GM10847 (cell line): ENCODE measurements around the gene SLK.

Experiments used
- POLR2A ChIP-seq: IDR thresholded peaks from 2 replicates; pipeline ENCODE4 v1.6.1; 2011; ENCODE audit not compliant: insufficient read length; ENCODE audit errors: extremely low read depth

Gene SLK

GRCh38 chr10:103966671-103967447 lies at the start of gene SLK:
Gene SLK, plus strand, starts transcription at chr10:103967140. Its CDS starts 606 bp downstream, at chr10:103967746.
- peak; percentile 72 for TF ChIP-seq POLR2A

GRCh38 chr10:103917302-103918052 lies 49.5 kb upstream of the SLK start:
- no peak for TF ChIP-seq POLR2A

DNA sequence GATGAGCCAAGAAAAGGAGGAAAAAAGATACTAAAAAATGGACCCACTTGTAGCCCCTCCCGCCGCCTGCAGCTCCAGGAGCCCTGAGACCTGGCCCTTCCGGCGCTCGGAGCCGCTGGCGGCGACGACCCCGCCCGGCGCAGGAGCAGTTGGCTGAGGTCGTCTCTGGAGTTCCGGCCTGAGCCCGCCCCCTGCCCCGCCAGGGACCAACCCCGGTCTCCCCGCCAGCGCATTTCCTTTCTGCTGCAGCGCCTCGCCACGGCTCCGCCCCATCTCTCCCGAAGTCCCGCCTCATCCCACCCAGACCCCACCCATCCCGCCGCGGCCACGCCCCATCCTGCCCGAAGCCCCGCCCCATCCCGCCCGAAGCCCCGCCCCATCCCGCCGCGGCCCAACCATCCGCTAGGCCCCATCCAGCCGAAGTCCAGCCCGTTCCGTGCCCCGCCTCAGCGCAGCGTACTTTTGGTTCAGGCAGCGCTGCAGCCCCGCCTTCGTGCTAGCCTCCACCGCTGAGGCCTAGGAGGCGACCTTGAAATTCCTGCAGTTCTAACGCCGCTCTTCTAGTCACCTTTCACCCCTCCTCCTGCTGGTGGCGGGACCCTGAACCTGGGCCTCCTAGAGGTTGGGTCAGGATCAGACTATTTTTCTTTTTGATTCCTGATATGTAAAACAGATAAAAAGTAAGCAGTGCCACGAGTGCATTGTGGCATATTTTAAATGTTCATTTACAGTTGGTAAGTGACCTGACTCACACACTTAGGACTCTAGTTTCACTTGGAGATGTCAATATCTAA lies 48.7 kb upstream of the SLK start, which contains the start of gene STN1:
Gene STN1 (minus strand): TSS at position 132 of the 794 bp plus-strand sequence. CDS start 590 bp downstream, outside the sequence.
- peak; percentile 89 for TF ChIP-seq POLR2A

GRCh38 chr10:103919648-103920025 lies 47.3 kb upstream of the SLK start:
- TF ChIP-seq POLR2A, result no peak

DNA sequence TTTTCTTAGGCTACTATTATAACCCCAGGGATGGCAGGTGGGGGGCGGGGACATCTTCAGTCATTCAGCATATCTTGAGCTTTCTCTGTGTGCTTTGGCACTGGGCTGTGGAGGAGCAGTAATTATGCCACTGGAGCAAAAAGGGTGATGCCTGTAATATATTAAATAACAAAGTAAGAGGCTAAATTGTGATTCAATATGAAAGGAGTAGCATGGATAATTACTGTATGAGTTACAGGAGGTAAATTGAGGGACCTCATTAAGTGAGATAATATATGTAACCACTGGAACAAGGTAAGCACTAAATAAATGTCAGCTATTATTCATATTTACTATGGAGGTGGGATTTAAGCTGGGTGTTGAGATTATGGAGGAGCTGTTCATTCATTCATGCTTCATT lies 45.7 kb upstream of the SLK start:
- no peak for TF ChIP-seq POLR2A

DNA sequence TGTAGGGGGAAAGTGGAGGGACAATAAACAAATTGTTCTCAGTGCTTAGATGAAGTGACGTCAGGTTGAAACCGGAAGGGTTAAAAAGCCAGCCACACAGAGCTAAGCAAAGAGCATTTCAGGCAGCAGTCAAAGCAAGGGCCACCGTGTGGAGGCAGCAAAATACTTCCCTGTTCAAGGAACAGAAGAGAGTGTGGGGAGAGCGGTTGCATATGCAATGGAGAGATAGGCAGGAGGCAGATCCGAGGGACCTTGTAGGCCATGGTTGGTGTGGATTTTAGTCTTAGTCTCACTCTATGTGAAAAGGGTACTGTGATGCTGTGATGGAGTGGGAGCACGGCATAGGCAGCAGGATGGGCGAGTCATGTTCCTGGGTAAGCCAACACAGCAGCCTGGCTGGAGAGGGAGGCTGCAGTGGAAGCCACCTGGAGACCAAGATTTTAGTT lies 45.2 kb upstream of the SLK start:
- TF ChIP-seq POLR2A, result no peak

GRCh38 chr10:103922659-103923058 lies 44.3 kb upstream of the SLK start:
- TF ChIP-seq POLR2A, result no peak

DNA sequence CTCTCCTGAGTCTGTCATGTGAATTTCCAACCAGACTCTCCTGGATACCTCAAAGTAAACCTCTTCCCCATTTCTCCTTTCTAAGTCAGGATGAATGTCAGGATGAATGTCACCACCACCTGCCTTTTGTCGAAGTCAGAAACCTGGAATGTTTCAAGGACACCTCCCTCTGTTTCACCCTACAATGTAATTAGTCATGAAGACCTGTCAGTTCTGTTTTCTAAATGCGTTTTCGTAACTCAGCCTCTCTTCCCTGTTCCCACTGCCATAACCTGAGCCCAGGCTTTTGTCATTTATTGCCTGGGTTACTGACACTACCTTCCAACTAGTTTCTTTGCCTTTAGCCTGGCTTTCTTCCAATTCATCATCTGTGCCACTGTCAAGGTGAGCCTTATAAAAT lies 43.4 kb upstream of the SLK start:
- TF ChIP-seq POLR2A, result no peak

DNA sequence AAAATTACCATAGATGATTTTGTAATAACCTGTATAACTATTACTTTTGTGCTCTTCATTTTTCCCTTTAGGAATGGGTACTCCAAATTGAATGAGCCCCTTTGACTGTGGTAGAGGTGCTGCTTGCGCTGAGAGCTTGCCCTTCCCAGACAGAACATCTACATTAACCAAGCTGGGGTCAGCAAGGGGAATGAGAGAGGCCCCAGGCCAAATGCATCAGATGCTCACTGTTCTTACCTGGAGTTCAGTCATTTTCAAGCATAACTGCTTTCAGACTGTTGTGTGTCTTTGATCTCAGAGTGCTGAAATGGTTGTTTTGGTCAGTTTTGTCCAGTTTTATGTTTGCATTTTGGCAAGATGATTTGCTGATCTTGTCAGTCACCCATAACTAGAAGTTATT lies 41.3 kb upstream of the SLK start:
- TF ChIP-seq POLR2A, result no peak

- TF ChIP-seq POLR2A, result no peak
Measured at GRCh38 chr10:103926722-103927319, 40.1 kb upstream of the SLK start.

- no peak for TF ChIP-seq POLR2A
Measured at GRCh38 chr10:103928784-103929183, 38.2 kb upstream of the SLK start.

- TF ChIP-seq POLR2A, result no peak
Measured at GRCh38 chr10:103929381-103929921, 37.5 kb upstream of the SLK start.

- TF ChIP-seq POLR2A, result no peak
Measured at GRCh38 chr10:103930449-103930848, 36.5 kb upstream of the SLK start.

GRCh38 chr10:103930881-103931280 lies 36.1 kb upstream of the SLK start:
- TF ChIP-seq POLR2A, result no peak

DNA sequence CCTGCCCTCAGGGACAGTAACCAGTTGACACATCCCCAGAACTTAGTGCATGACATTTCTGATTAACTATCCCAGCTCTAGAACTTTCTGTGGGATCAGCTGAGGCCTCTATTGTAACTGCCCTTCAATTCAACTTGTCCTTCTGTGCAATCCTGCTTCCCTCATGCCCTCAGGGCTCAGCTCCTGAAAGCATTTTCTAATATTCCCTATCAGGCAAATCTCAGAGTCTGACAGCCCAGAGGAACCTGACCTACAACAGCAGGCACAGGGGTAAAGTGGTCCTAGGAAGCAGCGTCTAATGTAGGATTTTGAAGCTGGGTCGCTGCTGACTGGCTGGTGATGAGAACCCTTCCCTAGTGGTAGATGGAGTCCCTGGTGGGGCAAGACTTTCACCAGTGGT lies 35.3 kb upstream of the SLK start:
- no peak for TF ChIP-seq POLR2A
